Panc1 (cell line): ENCODE data around the gene CNMD. TPM values are rescaled to one million over a fixed set of nuclear protein-coding genes. Genes with fewer than 3 reads are reported as not detected.

Experiments
- ATAC-seq: fragments of 200-7000 bp; cut with Tn5 transposase; 2 replicates; pipeline ENCODE4 v1.9.1; 2020; ENCODE audit warnings: mild to moderate bottlenecking, moderate library complexity
- BruUV-seq: library from RNA; stranded (reverse); fragments of 400-500 nt; replicated peaks from 2 replicates; lab custom pipeline; 2021; lab: Mats Ljungman, UMichigan
- CTCF ChIA-PET: fragments of 300-600 bp; sonication (Branson Sonifier 250); formaldehyde crosslinking; loops from one replicate; lab custom pipeline; 2022; ENCODE audit warnings: antibody characterized with exemption; lab: Charles Lee
- POLR2A ChIA-PET: fragments of 300-600 bp; sonication (Branson Sonifier 250); formaldehyde crosslinking; loops from one replicate; lab custom pipeline; 2022; ENCODE audit warnings: antibody characterized with exemption; lab: Charles Lee
- DNase-seq: peaks from one replicate; pipeline ENCODE4 v3.0.0-alpha.2; 2010; ENCODE audit warnings: low read depth, low spot score
- H3K27ac ChIP-seq: 2 replicates; pipeline ENCODE4 v1.5.1; 2011; ENCODE audit warnings: mild to moderate bottlenecking, low read length, inconsistent platforms
- H3K27me3 ChIP-seq: fragments of 200-500 bp; sonication (Bioruptor generic); 2 replicates; pipeline ENCODE4 v1.6.0; 2014; ENCODE audit warnings: low read length, inconsistent platforms; ENCODE audit not compliant: control insufficient read depth, insufficient read depth
- H3K36me3 ChIP-seq: fragments of 200-500 bp; sonication (Bioruptor generic); 2 replicates; pipeline ENCODE4 v1.5.1; 2014; ENCODE audit warnings: inconsistent platforms, mild to moderate bottlenecking, low read length, moderate library complexity; ENCODE audit not compliant: control insufficient read depth, insufficient read depth
- H3K4me1 ChIP-seq: 2 replicates; pipeline ENCODE4 v1.5.1; 2011; ENCODE audit warnings: inconsistent platforms, mild to moderate bottlenecking, low read length, moderate library complexity; ENCODE audit not compliant: control insufficient read depth, insufficient read depth
- H3K4me3 ChIP-seq, 2 experiments: 2 replicates each; pipeline ENCODE4 v1.5.1; 2011 to 2012; ENCODE audit warnings: low read depth in 2 of 2, low read length in 2 of 2, mild to moderate bottlenecking in 2 of 2, inconsistent platforms in 1 of 2, moderate library complexity in 1 of 2
- H3K9me3 ChIP-seq: fragments of 200-500 bp; sonication (Bioruptor generic); 2 replicates; pipeline ENCODE4 v1.5.1; 2014; ENCODE audit warnings: low read depth, mild to moderate bottlenecking, inconsistent platforms, low read length, moderate library complexity; ENCODE audit not compliant: control insufficient read depth, insufficient read depth
- CTCF ChIP-seq: fragments of 450-650 bp; IDR thresholded peaks from 2 replicates; pipeline ENCODE4 v1.5.1; 2017; ENCODE audit warnings: mild to moderate bottlenecking
- POLR2AphosphoS5 ChIP-seq: IDR thresholded peaks from 2 replicates; pipeline ENCODE4 v1.6.1; 2012; ENCODE audit warnings: mild to moderate bottlenecking, low read depth, low read length, moderate library complexity
- REST ChIP-seq, 2 experiments: IDR thresholded peaks; 2 replicates each; pipeline ENCODE4 v1.6.1; 2011 to 2012; ENCODE audit warnings: low read depth in 2 of 2, control low read depth in 1 of 2, low read length in 1 of 2, mild to moderate bottlenecking in 1 of 2, moderate library complexity in 1 of 2; ENCODE audit not compliant: insufficient read depth in 1 of 2
- SIN3A ChIP-seq: IDR thresholded peaks from 2 replicates; pipeline ENCODE4 v1.6.1; 2012; ENCODE audit warnings: low read depth, mild to moderate bottlenecking, low read length, moderate library complexity, borderline replicate concordance; ENCODE audit not compliant: insufficient read depth
- TCF7L2 ChIP-seq: IDR thresholded peaks from 2 replicates; pipeline ENCODE4 v1.6.1; 2011; ENCODE audit warnings: mild to moderate bottlenecking, low read depth, low read length, inconsistent platforms
- in situ Hi-C: cut with HindIII; loops from 2 replicates; pipeline ENCODE4 v1.10.0; 2016; ENCODE audit warnings: low sequenced_read_pairs, low pct_unique_long_range_greater_than_20kb
- intact Hi-C: fragments of 100-400 bp; cut with micrococcal nuclease; formaldehyde crosslinking; loops from one replicate; pipeline ENCODE4 v1.10.0; 2022; ENCODE audit not compliant: unreplicated experiment
- total RNA-seq: library from RNA; stranded (reverse); gene quantifications from one replicate; pipeline ENCODE4 v1.2.1, GENCODE V29; 2021; ENCODE audit not compliant: unreplicated experiment

Gene CNMD
- total RNA-seq, 1 experiment from 2014 or later, result not detected

GRCh38 chr13:52706081-52706480 is 33.5 kb downstream of the CNMD start:
- H3K4me3 ChIP-seq, result no peak overlapping the region
- H3K27ac ChIP-seq, result no peak overlapping the region
- ChIA-PET CTCF (no interaction called here), POLR2A (no interaction called here)
- H3K4me1 ChIP-seq, result no peaks in the 10 kb centered on the region
- no peak for DNase-seq
- TF ChIP-seq POLR2AphosphoS5 (no peak), CTCF (no peak), SIN3A (no peak), TCF7L2 (no peak), REST (IDR thresholded peaks at IDR 0.05; ENCODE audit: insufficient read depth in 1 of 2, low read depth in 2 of 2, low read length in 1 of 2) (no peak)
- no peaks in the 10 kb centered on the region for H3K27me3 ChIP-seq
- intact Hi-C loops (no loop called here), in situ Hi-C loops (no loop called here)
- ATAC-seq, result no peak
- H3K36me3 ChIP-seq, result no peaks in the 10 kb centered on the region
- BruUV-seq, result no TSS peak
- no peaks in the 10 kb centered on the region for H3K9me3 ChIP-seq

- no peak for ATAC-seq
- H3K4me1 ChIP-seq, result no peaks in the 10 kb centered on the region
- TF ChIP-seq POLR2AphosphoS5, result no peak
- no peak for TF ChIP-seq TCF7L2
- no peak for TF ChIP-seq CTCF
- no peak for TF ChIP-seq REST (IDR thresholded peaks at IDR 0.05; ENCODE audit: insufficient read depth in 1 of 2, low read depth in 2 of 2, low read length in 1 of 2)
- no peak for TF ChIP-seq SIN3A
- POLR2A ChIA-PET, result no interaction called here
- H3K27me3 ChIP-seq, result no peaks in the 10 kb centered on the region
- no peak overlapping the region for H3K4me3 ChIP-seq
- DNase-seq, result no peak
- no peaks in the 10 kb centered on the region for H3K9me3 ChIP-seq
- BruUV-seq, result no TSS peak
- CTCF ChIA-PET, result no interaction called here
- no peak overlapping the region for H3K27ac ChIP-seq
- in situ Hi-C loops (no loop called here), intact Hi-C loops (no loop called here)
- H3K36me3 ChIP-seq, result no peaks in the 10 kb centered on the region
Observed at GRCh38 chr13:52703482-52703881, 36.1 kb downstream of the CNMD start.
